Liver (tissue), 9 donors: ENCODE results near the gene ARFGAP2. TPM values are rescaled to one million over a fixed set of nuclear protein-coding genes. Genes with fewer than 3 reads are reported as not detected.

Experiments used
- DNase-seq: peaks from one replicate; pipeline ENCODE4 v3.0.0-alpha.2; 2017; ENCODE audit warnings: low spot score
- H3K27ac ChIP-seq, 2 donors: one replicate each; pipeline ENCODE4 v1.7.0; 2013; ENCODE audit warnings: inconsistent platforms in 2 of 2, low read length in 2 of 2, control low read depth in 1 of 2, low read depth in 1 of 2, mild to moderate bottlenecking in 1 of 2
- H3K27me3 ChIP-seq, 4 donors: one replicate each; pipeline versions ENCODE4 v1.6.1 to v1.7.0; 2013; ENCODE audit warnings: low read length in 3 of 4, inconsistent platforms in 1 of 4, mild to moderate bottlenecking in 1 of 4, moderate library complexity in 1 of 4; ENCODE audit not compliant: control insufficient read depth in 4 of 4, insufficient read depth in 4 of 4
- H3K36me3 ChIP-seq, 4 donors: one replicate each; pipeline versions ENCODE4 v1.6.1 to v1.7.0; 2013; ENCODE audit warnings: low read length in 3 of 4, mild to moderate bottlenecking in 3 of 4, low read depth in 1 of 4, moderate library complexity in 1 of 4; ENCODE audit not compliant: control insufficient read depth in 4 of 4, insufficient read depth in 3 of 4
- H3K4me1 ChIP-seq, 4 donors: one replicate each; pipeline versions ENCODE4 v1.6.1 to v1.7.0; 2013; ENCODE audit warnings: low read length in 3 of 4, mild to moderate bottlenecking in 3 of 4, moderate library complexity in 1 of 4; ENCODE audit not compliant: control insufficient read depth in 4 of 4, insufficient read depth in 4 of 4
- H3K4me3 ChIP-seq, 3 donors: one replicate each; pipeline versions ENCODE4 v1.6.1 to v1.7.0; 2013; ENCODE audit warnings: low read length in 3 of 3, control low read depth in 1 of 3, low read depth in 1 of 3, mild to moderate bottlenecking in 1 of 3
- H3K9ac ChIP-seq, 2 donors: one replicate each; pipeline ENCODE4 v1.7.0; 2013; ENCODE audit warnings: low read length in 2 of 2, mild to moderate bottlenecking in 2 of 2, moderate library complexity in 2 of 2, control low read depth in 1 of 2, low read depth in 1 of 2
- H3K9me3 ChIP-seq, 4 donors: one replicate each; pipeline versions ENCODE4 v1.6.1 to v1.7.0; 2013; ENCODE audit warnings: low read length in 3 of 4; ENCODE audit not compliant: control insufficient read depth in 4 of 4
- ATF3 ChIP-seq: IDR thresholded peaks from 2 replicates; pipeline ENCODE4 v1.6.1; 2016; ENCODE audit warnings: antibody characterized with exemption
- CTCF ChIP-seq: fragments of 150-350 bp; IDR thresholded peaks from 2 replicates; pipeline ENCODE4 v1.5.1; 2017; ENCODE audit warnings: improper control_type of control experiment, low read depth, low read length; ENCODE audit not compliant: missing input control
- EGR1 ChIP-seq, 2 donors: IDR thresholded peaks; 2 replicates each; pipeline ENCODE4 v1.6.1; 2016 to 2018; ENCODE audit warnings: antibody characterized with exemption in 2 of 2, low read depth in 2 of 2
- FOXA2 ChIP-seq: IDR thresholded peaks from 2 replicates; pipeline ENCODE4 v1.6.1; 2016; ENCODE audit warnings: antibody characterized with exemption
- GABPA ChIP-seq, 2 donors: IDR thresholded peaks in 1 of 2; conservative IDR thresholded peaks in 1 of 2; 2 replicates each; pipeline ENCODE4 v1.6.1; 2016; ENCODE audit warnings: antibody characterized with exemption in 2 of 2, mild to moderate bottlenecking in 1 of 2, moderate library complexity in 1 of 2
- HNF4A ChIP-seq, 2 donors: conservative IDR thresholded peaks; 2 replicates each; pipeline ENCODE4 v1.6.1; 2016; ENCODE audit warnings: antibody characterized with exemption in 2 of 2, mild to moderate bottlenecking in 2 of 2
- HNF4G ChIP-seq: IDR thresholded peaks from 2 replicates; pipeline ENCODE4 v1.6.1; 2016; ENCODE audit warnings: antibody characterized with exemption
- JUND ChIP-seq, 2 donors: IDR thresholded peaks; 2 replicates each; pipeline ENCODE4 v1.6.1; 2016; ENCODE audit warnings: antibody characterized with exemption in 2 of 2
- MAX ChIP-seq: IDR thresholded peaks from 2 replicates; pipeline ENCODE4 v1.6.1; 2016; ENCODE audit warnings: antibody characterized with exemption
- NR2F2 ChIP-seq: IDR thresholded peaks from 2 replicates; pipeline ENCODE4 v1.6.1; 2016; ENCODE audit warnings: antibody characterized with exemption
- RAD21 ChIP-seq, 2 donors: IDR thresholded peaks; 2 replicates each; pipeline ENCODE4 v1.6.1; 2016; ENCODE audit warnings: antibody characterized with exemption in 2 of 2, mild to moderate bottlenecking in 2 of 2
- REST ChIP-seq: IDR thresholded peaks from 2 replicates; pipeline ENCODE4 v1.6.1; 2016; ENCODE audit warnings: antibody characterized with exemption, mild to moderate bottlenecking
- RXRA ChIP-seq, 2 donors: IDR thresholded peaks; 2 replicates each; pipeline ENCODE4 v1.6.1; 2017 to 2018; ENCODE audit warnings: antibody characterized with exemption in 2 of 2, mild to moderate bottlenecking in 1 of 2
- SP1 ChIP-seq: IDR thresholded peaks from 2 replicates; pipeline ENCODE4 v1.6.1; 2018; ENCODE audit warnings: antibody characterized with exemption, mild to moderate bottlenecking
- TAF1 ChIP-seq: conservative IDR thresholded peaks from 2 replicates; pipeline ENCODE4 v1.6.1; 2016; ENCODE audit warnings: antibody characterized with exemption, mild to moderate bottlenecking
- YY1 ChIP-seq: IDR thresholded peaks from 2 replicates; pipeline ENCODE4 v1.6.1; 2016; ENCODE audit warnings: antibody characterized with exemption, mild to moderate bottlenecking
- ZBTB33 ChIP-seq: IDR thresholded peaks from 2 replicates; pipeline ENCODE4 v1.6.1; 2016; ENCODE audit warnings: antibody characterized with exemption
- WGBS: extraction: QIAGEN DNeasy Blood & Tissue Kit; methylation state at CpG from one replicate; pipeline ENCODE4 v1.1.7; 2013; 5-methylcytosine and 5-hydroxymethylcytosine counted together
- polyA plus RNA-seq, 2 donors: library from polyadenylated mRNA; stranded (reverse) in 1 of 2; unstranded in 1 of 2; fragments of 200-250 nt in 1 of 2; fragments of >200 nt in 1 of 2; fragmentation: Nextera tagmentation in 1 of 2; extraction: Ambion mirVana in 1 of 2; gene quantifications; one replicate each; pipeline versions ENCODE4 v1.2.1 to v1.2.3, GENCODE V29; 2013 to 2015
- total RNA-seq, 2 donors: library from RNA; depleted of rRNA; stranded (reverse); fragments of >200 nt; gene quantifications; one replicate each; pipeline ENCODE4 v1.2.3, GENCODE V29; 2014
- donor health status: healthy.
- donor health status: healthy.
- donor health status: healthy.
- donor health status: healthy.
- donor health status: healthy.

ARFGAP2 gene
- total and polyA plus RNA-seq, 4 donors, result 37.3 to 163 (median 53.0) TPM

GRCh38 chr11:47220401-47220821 is 43.7 kb upstream of the ARFGAP2 start:
- Histone ChIP-seq H3K9me3 (no peaks in the 10 kb centered on the region), H3K9ac (no peak overlapping the region), H3K4me1 (peaks cover 10 to 14% (median 14%) of the 10 kb centered on the region in 4 donors), H3K36me3 (peaks cover 0 to 6% (median 0%) of the 10 kb centered on the region in 4 donors), H3K27ac (no peak overlapping the region), H3K4me3 (no peak overlapping the region), H3K27me3 (no peaks in the 10 kb centered on the region)
- WGBS, result 61% methylated on average over 1 of the region's 1 CpG
- DNase-seq, result no peak
- TF ChIP-seq RXRA (IDR thresholded peaks at IDR 0.05) (no peak), EGR1 (IDR thresholded peaks at IDR 0.05; ENCODE audit: low read depth in 2 of 2) (no peak), CTCF (no peak), NR2F2 (no peak), RAD21 (IDR thresholded peaks at IDR 0.05) (no peak), JUND (IDR thresholded peaks at IDR 0.05) (no peak), MAX (no peak), YY1 (no peak), ZBTB33 (no peak), ATF3 (no peak), SP1 (no peak), FOXA2 (no peak), TAF1 (no peak), HNF4G (no peak), REST (no peak), GABPA (IDR thresholded peaks at IDR 0.05 in 1 of 2, conservative IDR thresholded peaks at IDR 0.05 in 1 of 2) (no peak), HNF4A (conservative IDR thresholded peaks at IDR 0.05) (no peak)
